Activated CD4-positive, alpha-beta T cell treated with anti-CD3 and anti-CD28 coated beads, Interleukin-2, amount 10 ng/mL, durations not matched to agents 7 days and 5 days (primary cell): Measurements from ENCODE around the gene ME1. TPM values are rescaled to one million over a fixed set of nuclear protein-coding genes. Genes with fewer than 3 reads are reported as not detected.
"Not testable (repeated sequence)": the region's sequence is repeated elsewhere in the genome, so short reads cannot be mapped to it uniquely, and the experiment has no call there.

ENCODE experiments used
- CTCF ChIA-PET: fragments of 350-600 bp; sonication (Branson Sonifier 250); formaldehyde crosslinking; loops from one replicate; lab custom pipeline; 2021; ENCODE audit warnings: antibody characterized with exemption; lab: Charles Lee
- POLR2A ChIA-PET: fragments of 350-600 bp; sonication (Branson Sonifier 250); formaldehyde crosslinking; loops from one replicate; lab custom pipeline; 2021; ENCODE audit warnings: antibody characterized with exemption; lab: Charles Lee
- DNase-seq: peaks from one replicate; pipeline ENCODE4 v3.0.0-alpha.2; 2020
- H3K27ac Mint-ChIP-seq: one replicate; pipeline ENCODE4 v1.8.0; 2021; ENCODE audit warnings: mild to moderate bottlenecking, moderate library complexity, mixed read lengths
- H3K27me3 Mint-ChIP-seq: one replicate; pipeline ENCODE4 v1.8.0; 2021; ENCODE audit warnings: mixed read lengths
- H3K36me3 Mint-ChIP-seq: one replicate; pipeline ENCODE4 v1.8.0; 2021; ENCODE audit warnings: low read depth, mixed read lengths
- H3K4me1 Mint-ChIP-seq: one replicate; pipeline ENCODE4 v1.8.0; 2021; ENCODE audit warnings: mixed read lengths
- H3K4me3 Mint-ChIP-seq: one replicate; pipeline ENCODE4 v1.8.0; 2021; ENCODE audit warnings: mild to moderate bottlenecking, moderate library complexity, mixed read lengths
- H3K9me3 Mint-ChIP-seq: one replicate; pipeline ENCODE4 v1.8.0; 2021; ENCODE audit warnings: mixed read lengths
- total RNA-seq, 2 experiments: library from RNA; stranded (reverse); gene quantifications; one replicate each; pipeline ENCODE4 v1.2.3, GENCODE V29; 2021

ME1 gene
- total RNA-seq, 2 experiments from 2014 or later, result not detected

DNA sequence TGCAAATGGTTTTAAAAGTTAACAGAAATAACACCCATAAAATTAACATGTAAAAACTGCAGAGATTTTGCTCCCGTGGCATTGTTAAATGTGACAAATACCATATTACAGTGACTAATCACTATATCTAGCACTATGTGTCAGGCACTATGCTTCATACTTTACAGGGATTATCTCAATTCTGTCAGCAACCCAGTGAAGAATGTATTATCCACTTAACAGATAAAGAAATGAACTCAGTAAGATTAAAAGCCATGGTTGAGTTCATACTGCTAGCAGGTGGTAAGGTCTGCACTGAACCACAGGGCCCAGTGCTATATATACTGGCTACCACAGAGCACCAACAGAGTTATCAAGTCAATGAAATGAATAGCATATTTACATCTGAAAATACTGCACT, 172.3 kb downstream of the ME1 start:
- no peak overlapping the region for H3K4me3 Mint-ChIP-seq
- peaks cover 4% of the 10 kb centered on the region for H3K27me3 Mint-ChIP-seq
- H3K36me3 Mint-ChIP-seq, result no peaks in the 10 kb centered on the region
- H3K4me1 Mint-ChIP-seq, result no peaks in the 10 kb centered on the region
- no peak overlapping the region for H3K27ac Mint-ChIP-seq
- CTCF ChIA-PET, result no interaction called here
- no peak for DNase-seq
- H3K9me3 Mint-ChIP-seq, result no peaks in the 10 kb centered on the region
- POLR2A ChIA-PET, result no interaction called here

DNA sequence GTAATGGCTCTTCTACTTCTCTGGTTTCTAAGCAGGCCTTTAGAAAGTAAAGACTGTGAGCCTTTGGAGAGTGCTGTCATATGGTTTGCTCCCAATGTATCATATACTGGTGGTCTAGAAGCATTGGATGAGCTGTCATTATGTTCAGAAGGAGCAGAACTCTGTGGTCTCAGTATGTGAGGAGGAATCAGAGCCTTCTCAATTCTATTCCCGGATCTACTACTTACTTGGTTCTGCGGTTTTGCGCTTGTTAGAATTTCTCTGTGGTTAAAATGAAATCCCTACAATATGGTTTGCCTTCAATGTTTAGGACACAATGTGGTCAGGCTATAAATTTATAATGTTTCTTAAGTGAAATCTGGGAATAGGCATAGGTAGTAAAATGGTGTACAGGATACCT, 173.1 kb downstream of the ME1 start:
- CTCF ChIA-PET, result no interaction called here
- peaks cover 3% of the 10 kb centered on the region for H3K27me3 Mint-ChIP-seq
- H3K9me3 Mint-ChIP-seq, result no peaks in the 10 kb centered on the region
- POLR2A ChIA-PET, result no interaction called here
- H3K4me1 Mint-ChIP-seq, result no peaks in the 10 kb centered on the region
- no peak for DNase-seq
- H3K4me3 Mint-ChIP-seq, result no peak overlapping the region
- H3K36me3 Mint-ChIP-seq, result no peaks in the 10 kb centered on the region
- H3K27ac Mint-ChIP-seq, result no peak overlapping the region

DNA sequence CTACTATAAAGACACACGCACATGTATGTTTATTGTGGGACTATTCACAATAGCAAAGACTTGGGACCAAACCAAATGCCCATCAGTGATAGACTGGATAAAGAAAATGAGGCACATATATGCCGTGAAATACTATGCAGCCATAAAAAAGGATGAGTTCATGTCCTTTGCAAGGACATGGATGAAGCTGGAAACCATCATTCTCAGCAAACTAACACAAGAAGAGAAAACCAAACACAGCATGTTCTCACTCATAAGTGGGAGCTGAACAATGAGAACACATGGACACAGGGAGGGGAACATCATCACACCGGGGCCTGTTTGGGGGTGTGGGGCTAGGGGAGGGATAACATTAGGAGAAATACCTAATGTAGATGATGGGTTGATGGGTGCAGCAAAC, 174.1 kb downstream of the ME1 start:
- H3K4me1 Mint-ChIP-seq, H3K27ac Mint-ChIP-seq, H3K27me3 Mint-ChIP-seq, H3K36me3 Mint-ChIP-seq, H3K9me3 Mint-ChIP-seq, POLR2A ChIA-PET, H3K4me3 Mint-ChIP-seq, DNase-seq: not testable (repeated sequence)
- CTCF ChIA-PET, result interaction anchor here (0.6 kb wide), 1 partner anchor 580 kb away, joined by 4 read pairs; no protein-coding TSS in a partner anchor

DNA sequence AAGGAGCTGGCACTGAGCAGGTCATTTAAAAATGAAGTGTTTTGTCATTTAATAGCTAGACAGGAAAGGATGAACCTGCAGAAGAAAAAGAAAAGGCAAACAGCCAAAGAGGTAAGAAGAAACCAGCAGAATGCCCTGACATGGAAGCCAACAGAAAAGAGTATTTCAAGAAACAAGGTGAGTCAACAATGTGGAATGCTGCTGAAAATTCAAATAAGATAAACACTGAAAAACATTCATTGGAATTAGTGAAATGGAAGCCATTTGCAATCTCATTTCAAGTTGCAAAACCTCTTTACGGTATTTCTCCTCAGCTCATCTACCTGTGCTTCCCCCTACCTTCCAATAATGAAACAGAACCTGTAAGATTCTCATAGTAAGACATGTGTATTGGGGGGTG, 178.1 kb downstream of the ME1 start:
- H3K4me1 Mint-ChIP-seq, result no peaks in the 10 kb centered on the region
- ChIA-PET CTCF (no interaction called here), POLR2A (no interaction called here)
- no peak for DNase-seq
- no peak overlapping the region for H3K4me3 Mint-ChIP-seq
- H3K9me3 Mint-ChIP-seq, result no peaks in the 10 kb centered on the region
- H3K27me3 Mint-ChIP-seq, result peaks cover 7% of the 10 kb centered on the region
- H3K36me3 Mint-ChIP-seq, result no peaks in the 10 kb centered on the region
- H3K27ac Mint-ChIP-seq, result no peak overlapping the region

DNA sequence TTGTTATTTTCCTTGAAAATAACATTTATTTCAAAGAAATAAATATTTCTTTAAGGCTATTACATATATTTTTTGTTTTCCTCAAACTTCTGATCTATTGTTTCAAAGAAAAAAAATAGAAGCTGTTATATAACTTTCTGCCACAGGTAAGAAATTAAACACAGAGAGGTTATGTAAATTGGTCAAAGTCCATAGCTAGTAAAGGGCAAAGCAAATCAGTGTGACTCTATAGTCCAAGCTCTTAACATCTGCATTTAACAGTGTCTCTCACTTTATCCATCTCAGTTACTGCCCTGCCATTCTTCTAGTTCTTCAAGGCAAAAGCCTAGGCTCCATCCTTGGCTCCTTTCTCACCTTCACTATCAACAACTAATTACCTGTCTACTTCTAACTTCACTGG, 180.6 kb downstream of the ME1 start:
- Mint-ChIP-seq H3K4me3 (no peak overlapping the region), H3K27me3 (peaks cover 7% of the 10 kb centered on the region), H3K9me3 (no peaks in the 10 kb centered on the region), H3K4me1 (no peaks in the 10 kb centered on the region), H3K36me3 (no peaks in the 10 kb centered on the region), H3K27ac (no peak overlapping the region)
- ChIA-PET CTCF (no interaction called here), POLR2A (no interaction called here)
- DNase-seq, result no peak

DNA sequence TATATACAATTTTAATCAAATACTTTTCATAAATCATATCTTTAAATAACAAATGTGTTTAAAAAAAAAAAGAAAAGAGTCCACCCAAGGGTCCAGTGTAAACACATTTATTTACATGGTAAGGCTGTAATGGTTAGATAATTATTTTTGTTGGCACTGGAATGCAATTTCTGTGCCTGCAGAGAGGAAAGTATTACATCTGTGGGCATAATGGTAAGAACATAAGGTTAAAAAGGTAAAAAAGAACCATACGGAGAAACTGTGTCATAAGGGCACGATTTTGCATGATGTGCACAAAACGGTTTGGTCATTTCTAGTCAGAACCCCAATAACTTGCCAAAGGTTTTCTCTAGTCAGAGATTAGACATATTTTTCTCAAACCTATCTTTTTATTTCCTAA, 183.4 kb downstream of the ME1 start:
- POLR2A ChIA-PET, result no interaction called here
- no peaks in the 10 kb centered on the region for H3K9me3 Mint-ChIP-seq
- H3K36me3 Mint-ChIP-seq, result no peaks in the 10 kb centered on the region
- no peaks in the 10 kb centered on the region for H3K4me1 Mint-ChIP-seq
- DNase-seq, result no peak
- H3K27ac Mint-ChIP-seq, result no peak overlapping the region
- no peak overlapping the region for H3K4me3 Mint-ChIP-seq
- peaks cover 7% of the 10 kb centered on the region for H3K27me3 Mint-ChIP-seq
- CTCF ChIA-PET, result no interaction called here

DNA sequence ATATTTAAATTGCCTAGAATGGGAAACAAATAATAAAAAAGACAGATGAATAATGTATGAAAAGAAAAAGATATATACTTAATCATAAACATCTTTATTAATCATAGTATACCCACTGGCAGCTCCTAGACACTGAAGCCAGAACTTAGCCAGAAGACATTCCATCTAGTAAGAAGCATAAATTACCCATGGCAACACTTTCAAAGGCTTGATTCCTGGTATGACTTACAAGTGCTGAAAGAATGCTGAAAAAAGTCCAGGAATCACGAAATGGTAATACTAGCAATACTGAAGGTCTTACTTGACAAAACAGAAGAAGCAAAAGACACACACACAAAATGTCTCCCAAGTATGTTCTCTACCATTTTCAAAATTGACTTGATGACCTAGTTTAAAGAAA, 199.7 kb downstream of the ME1 start:
- H3K27me3 Mint-ChIP-seq, result peaks cover 14% of the 10 kb centered on the region

DNA sequence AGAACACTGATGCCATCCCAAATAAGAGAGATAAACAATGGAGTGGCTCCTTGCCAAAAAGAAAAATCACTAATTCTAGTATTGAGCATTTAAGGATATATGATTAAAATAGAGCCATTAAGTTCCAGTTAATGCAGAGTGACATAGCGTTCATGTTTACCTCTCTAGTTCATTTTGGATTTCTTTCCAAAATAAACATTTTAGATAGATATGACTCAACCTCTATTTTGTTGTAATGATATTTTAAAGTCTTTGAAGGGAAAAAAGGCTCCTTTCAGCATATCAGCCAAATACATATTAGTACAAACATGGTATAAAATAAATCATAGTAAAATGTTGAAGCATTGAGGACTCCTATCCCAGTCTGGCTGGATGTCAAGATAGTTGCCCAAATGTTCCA, 204.3 kb downstream of the ME1 start:
- no peaks in the 10 kb centered on the region for H3K36me3 Mint-ChIP-seq
- no peaks in the 10 kb centered on the region for H3K4me1 Mint-ChIP-seq
- POLR2A ChIA-PET, result no interaction called here
- no peak overlapping the region for H3K27ac Mint-ChIP-seq
- no peak overlapping the region for H3K4me3 Mint-ChIP-seq
- no peaks in the 10 kb centered on the region for H3K9me3 Mint-ChIP-seq
- H3K27me3 Mint-ChIP-seq, result peaks cover 5% of the 10 kb centered on the region
- CTCF ChIA-PET, result no interaction called here
- no peak for DNase-seq

More for the DNA sequence above, 199.7 kb downstream of the ME1 start:
- Mint-ChIP-seq H3K36me3 (no peaks in the 10 kb centered on the region), H3K9me3 (no peaks in the 10 kb centered on the region), H3K27ac (no peak overlapping the region), H3K4me3 (no peak overlapping the region), H3K4me1 (no peaks in the 10 kb centered on the region)
- POLR2A ChIA-PET, result no interaction called here
- CTCF ChIA-PET, result no interaction called here
- no peak for DNase-seq

DNA sequence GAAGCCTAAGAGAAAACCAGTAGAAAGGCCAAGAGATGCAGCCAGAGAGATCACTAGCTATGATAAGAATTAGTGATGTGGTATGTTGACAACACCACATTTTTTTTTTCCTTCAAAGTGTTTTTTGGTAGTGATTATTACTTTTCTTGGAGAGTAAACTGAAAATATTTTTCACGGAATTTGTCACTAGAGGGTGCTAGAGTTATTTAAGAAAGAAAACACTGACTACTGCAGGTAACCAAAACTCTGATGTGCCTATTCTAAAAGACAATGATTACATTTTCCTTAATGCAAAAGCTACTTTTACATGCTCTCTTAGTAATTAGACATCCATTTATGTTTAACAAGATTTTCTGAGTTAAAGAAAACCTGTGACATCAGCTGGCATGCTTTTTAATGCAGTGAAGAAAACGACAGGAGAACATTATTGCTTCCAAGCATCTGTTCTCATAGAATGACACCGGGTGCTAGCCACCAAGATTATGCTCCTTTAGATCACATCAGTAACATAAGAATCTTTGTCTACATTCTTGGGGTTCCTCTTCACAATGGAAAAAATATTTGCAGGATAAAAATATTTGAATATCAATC, 208.9 kb downstream of the ME1 start:
- H3K9me3 Mint-ChIP-seq, result no peaks in the 10 kb centered on the region
- no peak overlapping the region for H3K4me3 Mint-ChIP-seq
- DNase-seq, result no peak
- H3K27ac Mint-ChIP-seq, result no peak overlapping the region
- no peaks in the 10 kb centered on the region for H3K27me3 Mint-ChIP-seq
- CTCF ChIA-PET, result interaction anchor here (0.6 to 2.2 kb wide), 6 partner anchors 11 to 299 kb away, joined by 3 to 8 read pairs (median 3); partner anchors contain the start of gene UBE3D
- no peaks in the 10 kb centered on the region for H3K36me3 Mint-ChIP-seq
- POLR2A ChIA-PET, result no interaction called here
- H3K4me1 Mint-ChIP-seq, result no peaks in the 10 kb centered on the region

DNA sequence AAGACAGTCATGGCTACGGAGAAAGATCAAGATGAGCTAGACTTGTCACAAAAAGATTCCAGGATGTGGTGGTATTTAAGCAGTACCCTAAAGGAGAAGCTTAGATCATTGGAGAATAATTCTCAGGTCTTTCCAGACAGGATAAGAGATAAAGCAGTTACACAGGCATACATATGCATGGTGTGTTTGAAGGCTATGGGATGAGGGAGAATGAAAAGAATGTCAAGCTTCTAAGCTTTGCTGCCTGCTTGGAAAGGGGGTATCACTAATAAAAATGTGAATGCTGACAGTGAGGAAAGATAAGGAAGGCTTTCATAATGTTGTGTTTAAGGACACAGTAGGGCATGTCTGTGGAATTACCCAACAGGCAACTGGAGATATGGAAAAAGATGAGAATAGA, 209.6 kb downstream of the ME1 start:
- Mint-ChIP-seq H3K9me3 (no peaks in the 10 kb centered on the region), H3K36me3 (no peaks in the 10 kb centered on the region), H3K27me3 (no peaks in the 10 kb centered on the region), H3K27ac (no peak overlapping the region), H3K4me1 (no peaks in the 10 kb centered on the region), H3K4me3 (no peak overlapping the region)
- DNase-seq, result no peak
- POLR2A ChIA-PET, result no interaction called here
- CTCF ChIA-PET, result interaction anchor here (0.6 to 2.2 kb wide), 4 partner anchors 10 to 293 kb away, joined by 3 to 8 read pairs (median 3); partner anchors contain the start of gene UBE3D

DNA sequence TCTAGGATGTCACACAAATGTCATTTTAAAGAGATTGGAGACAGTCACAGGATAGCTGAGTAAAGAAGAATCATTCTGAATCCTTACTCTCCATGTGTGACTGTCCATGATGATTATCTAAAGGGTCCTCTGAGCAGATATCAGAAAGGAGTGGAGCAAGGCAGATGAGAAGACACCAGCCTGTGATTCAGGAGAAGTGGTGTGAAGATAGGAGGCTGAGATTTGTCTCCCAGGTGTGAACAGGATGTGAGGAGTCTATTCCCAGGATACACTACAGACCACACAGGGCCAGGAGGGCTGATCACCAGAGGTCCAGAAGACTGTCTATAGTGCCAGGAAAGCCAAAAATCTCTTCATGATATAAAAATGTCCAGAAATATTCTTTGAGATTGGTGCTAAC, 210.7 kb downstream of the ME1 start:
- Mint-ChIP-seq H3K27me3 (no peaks in the 10 kb centered on the region), H3K9me3 (no peaks in the 10 kb centered on the region), H3K4me1 (no peaks in the 10 kb centered on the region), H3K36me3 (no peaks in the 10 kb centered on the region), H3K27ac (no peak overlapping the region), H3K4me3 (no peak overlapping the region)
- DNase-seq, result no peak
- ChIA-PET POLR2A (no interaction called here), CTCF (interaction anchor here (0.6 to 1.1 kb wide), 2 partner anchors 10 to 151 kb away, joined by 5 read pairs; no protein-coding TSS in a partner anchor)

DNA sequence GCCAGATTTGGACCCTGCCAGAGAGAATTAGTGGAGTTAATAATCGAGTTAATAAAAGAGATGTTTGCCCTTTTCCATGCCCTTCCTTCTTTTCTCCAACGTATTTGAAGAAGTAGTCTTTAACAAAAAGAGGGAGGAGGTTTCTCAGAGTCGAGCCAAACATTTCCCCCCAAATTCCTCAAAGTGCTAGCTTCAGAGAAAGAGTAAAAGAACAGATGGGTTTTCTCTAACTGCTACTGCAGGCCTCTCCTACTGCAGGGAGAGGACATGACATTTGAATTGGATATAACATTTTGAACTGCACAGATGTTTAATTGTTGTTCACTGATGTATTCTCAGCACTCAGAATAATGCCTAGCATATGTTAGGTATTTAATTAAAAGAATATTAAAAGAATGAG, 212.2 kb downstream of the ME1 start:
- no peak overlapping the region for H3K27ac Mint-ChIP-seq
- H3K36me3 Mint-ChIP-seq, result no peaks in the 10 kb centered on the region
- no peaks in the 10 kb centered on the region for H3K4me1 Mint-ChIP-seq
- CTCF ChIA-PET, result interaction anchor here (5.0 kb wide), 1 partner anchor 152 kb away, joined by 39 read pairs; the partner anchor contains the start of genes DOP1A and UBE3D
- POLR2A ChIA-PET, result no interaction called here
- H3K27me3 Mint-ChIP-seq, result peaks cover 7% of the 10 kb centered on the region
- no peak overlapping the region for H3K4me3 Mint-ChIP-seq
- DNase-seq, result no peak
- no peaks in the 10 kb centered on the region for H3K9me3 Mint-ChIP-seq

DNA sequence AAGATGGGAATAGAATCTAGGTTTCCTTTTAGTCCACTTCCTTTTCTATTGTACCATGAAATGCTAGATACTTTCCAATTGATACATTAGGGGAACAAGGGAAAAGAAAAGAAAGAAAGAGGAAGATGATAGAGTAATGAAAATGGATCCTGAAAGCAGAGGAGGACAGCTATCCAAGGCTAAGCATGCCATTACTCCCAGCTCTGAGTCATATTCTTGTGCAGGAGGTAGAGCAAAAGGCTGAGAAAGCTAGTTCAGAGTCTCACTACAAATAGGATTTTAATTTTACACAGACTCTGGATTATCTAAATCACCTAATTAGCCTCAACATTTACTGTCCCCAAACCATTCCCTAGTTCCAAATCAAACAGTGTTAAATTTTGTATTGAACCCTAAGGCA, 214.0 kb downstream of the ME1 start:
- Mint-ChIP-seq H3K36me3 (no peaks in the 10 kb centered on the region), H3K27me3 (peaks cover 14% of the 10 kb centered on the region), H3K4me1 (no peaks in the 10 kb centered on the region), H3K4me3 (no peak overlapping the region), H3K9me3 (no peaks in the 10 kb centered on the region), H3K27ac (no peak overlapping the region)
- ChIA-PET POLR2A (no interaction called here), CTCF (interaction anchor here (5.0 kb wide), 1 partner anchor 150 kb away, joined by 39 read pairs; the partner anchor contains the start of genes DOP1A and UBE3D)
- no peak for DNase-seq
